OCI-LY3 (cell line): ENCODE data around the gene NNMT.

ENCODE experiments used
- CTCF ChIP-seq: fragments of 200-600, 300-600 bp; sonication (generic); IDR thresholded peaks from 2 replicates; pipeline ENCODE4 v1.5.1; 2014; ENCODE audit warnings: antibody characterized with exemption, low read length, low read depth
- EZH2phosphoT487 ChIP-seq: fragments of 200-600 bp; shearing (Covaris generic); IDR thresholded peaks from 2 replicates; pipeline ENCODE4 v1.6.1; 2018; ENCODE audit warnings: antibody characterized with exemption, mixed run types, low read depth

- TF ChIP-seq CTCF, result no peak
- TF ChIP-seq EZH2phosphoT487, result no peak
Measured at GRCh38 chr11:114291842-114292680, 4.1 kb upstream of the NNMT start.
